Thoracic aorta (tissue), 2 donors: ENCODE results near the gene CERK. TPM values are rescaled to one million over a fixed set of nuclear protein-coding genes. Genes with fewer than 3 reads are reported as not detected.

Experiments used
- ATAC-seq: fragments of 150-250 bp; one replicate; pipeline ENCODE4 v1.8.0; 2017; ENCODE audit warnings: low read depth; ENCODE audit not compliant: insufficient number of reproducible peaks, low FRiP score
- DNase-seq: peaks from one replicate; pipeline ENCODE4 v3.0.0-alpha.2; 2020; ENCODE audit warnings: low spot score
- H3K27ac ChIP-seq, 2 donors: fragments of 200-600 bp; sonication (generic); 1 replicate in 1 of 2; 2 replicates in 1 of 2; pipeline ENCODE4 v1.5.1; 2016; ENCODE audit warnings: mild to moderate bottlenecking in 2 of 2, moderate library complexity in 2 of 2
- H3K27me3 ChIP-seq: fragments of 200-600 bp; sonication (generic); replicated peaks from 2 replicates; pipeline ENCODE4 v1.6.0; 2016; ENCODE audit warnings: mild to moderate bottlenecking; ENCODE audit not compliant: insufficient read depth
- H3K36me3 ChIP-seq: fragments of 200-600 bp; sonication (generic); one replicate; pipeline ENCODE4 v1.5.1; 2016
- H3K4me1 ChIP-seq, 2 donors: fragments of 200-600 bp; sonication (generic); 1 replicate in 1 of 2; 2 replicates in 1 of 2; pipeline versions ENCODE4 v1.5.1 to v1.6.0; 2016; ENCODE audit warnings: low read depth in 2 of 2, mild to moderate bottlenecking in 1 of 2; ENCODE audit not compliant: control insufficient read depth in 1 of 2
- H3K4me3 ChIP-seq: fragments of 200-600 bp; sonication (generic); 2 replicates; pipeline ENCODE4 v1.5.1; 2016; ENCODE audit warnings: mild to moderate bottlenecking
- H3K9me3 ChIP-seq: fragments of 200-600 bp; sonication (generic); 2 replicates; pipeline ENCODE4 v1.5.1; 2016
- CTCF ChIP-seq: fragments of 200-600 bp; sonication (generic); IDR thresholded peaks from one replicate; pipeline ENCODE4 v1.5.1; 2019; ENCODE audit warnings: antibody characterized with exemption
- total RNA-seq, 2 donors: library from RNA; depleted of rRNA; stranded (reverse); fragments of >200 nt; gene quantifications; one replicate each; pipeline versions ENCODE4 v1.1.0 to v1.2.3, GENCODE V29; 2016

The CERK gene
- total RNA-seq, 2 donors from 2014 or later: 65.5 to 72.8 TPM

GRCh38 chr22:46707305-46707704 lies 30.7 kb downstream of the CERK start:
- H3K36me3 ChIP-seq: peaks cover 62% of the 10 kb centered on the region
- TF ChIP-seq CTCF: no peak

GRCh38 chr22:46706060-46706459 lies 32.0 kb downstream of the CERK start:
- no peak overlapping the region for H3K27ac ChIP-seq
- ATAC-seq (no peak), DNase-seq (no peak)
- H3K4me3 ChIP-seq: no peak overlapping the region
- H3K4me1 ChIP-seq: no peaks in the 10 kb centered on the region
- no peaks in the 10 kb centered on the region for H3K9me3 ChIP-seq
- no peaks in the 10 kb centered on the region for H3K27me3 ChIP-seq
- peaks cover 60% of the 10 kb centered on the region for H3K36me3 ChIP-seq
- TF ChIP-seq CTCF: no peak

More at GRCh38 chr22:46707305-46707704, 30.7 kb downstream of the CERK start:
- ATAC-seq: no peak
- Histone ChIP-seq H3K4me1 (no peaks in the 10 kb centered on the region), H3K9me3 (no peaks in the 10 kb centered on the region), H3K4me3 (no peak overlapping the region), H3K27me3 (no peaks in the 10 kb centered on the region), H3K27ac (no peak overlapping the region)
- no peak for DNase-seq

GRCh38 chr22:46703996-46704370 lies 34.1 kb downstream of the CERK start:
- Histone ChIP-seq H3K27ac (no peak overlapping the region), H3K4me1 (no peaks in the 10 kb centered on the region), H3K36me3 (peaks cover 56% of the 10 kb centered on the region), H3K9me3 (no peaks in the 10 kb centered on the region), H3K4me3 (no peak overlapping the region), H3K27me3 (no peaks in the 10 kb centered on the region)
- ATAC-seq (no peak), DNase-seq (no peak)
- no peak for TF ChIP-seq CTCF

- Histone ChIP-seq H3K9me3 (no peaks in the 10 kb centered on the region), H3K4me1 (no peaks in the 10 kb centered on the region), H3K27ac (no peak overlapping the region), H3K36me3 (peaks cover 54% of the 10 kb centered on the region), H3K27me3 (no peaks in the 10 kb centered on the region), H3K4me3 (no peak overlapping the region)
- no peak for TF ChIP-seq CTCF
- ATAC-seq: no peak
- DNase-seq: no peak
Observed at GRCh38 chr22:46703171-46703995, 34.7 kb downstream of the CERK start.

GRCh38 chr22:46701262-46701661 lies 36.8 kb downstream of the CERK start:
- H3K9me3 ChIP-seq: no peaks in the 10 kb centered on the region
- H3K4me1 ChIP-seq: no peaks in the 10 kb centered on the region
- TF ChIP-seq CTCF: no peak
- H3K27me3 ChIP-seq: no peaks in the 10 kb centered on the region
- peaks cover 55% of the 10 kb centered on the region for H3K36me3 ChIP-seq
- DNase-seq (no peak), ATAC-seq (no peak)
- no peak overlapping the region for H3K4me3 ChIP-seq
- H3K27ac ChIP-seq: no peak overlapping the region
